ENCODE data around the gene INSR. TPM values are rescaled to one million over a fixed set of nuclear protein-coding genes. Genes with fewer than 3 reads are reported as not detected.
"Not testable (repeated sequence)": the region's sequence is repeated elsewhere in the genome, so short reads cannot be mapped to it uniquely, and the experiment has no call there.

INSR gene
- total RNA-seq, 1 donor from 2014 or later: 73.5 TPM

DNA sequence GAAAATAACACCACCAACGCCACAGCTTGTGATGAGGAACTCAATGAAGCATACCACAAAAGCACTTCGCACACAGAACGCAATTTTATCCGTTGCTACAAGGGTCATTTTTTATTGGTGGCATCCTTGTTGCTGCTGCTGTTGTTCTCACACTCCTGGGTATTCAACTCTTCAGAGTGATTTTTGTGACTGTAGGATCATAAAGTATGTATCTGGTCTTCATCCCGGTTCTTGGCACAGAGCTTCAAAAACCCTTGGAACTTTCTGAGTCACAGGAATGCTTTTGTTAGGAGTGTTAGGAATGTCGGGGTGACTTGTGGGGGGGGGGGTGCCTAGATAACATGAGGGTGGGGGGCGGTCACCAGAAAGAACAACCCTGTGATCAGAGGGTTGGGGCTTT, 116.3 kb downstream of the INSR start:
- ATAC-seq (no peak), DNase-seq (ENCODE audit: missing footprints) (no peak)
- intact Hi-C loops (cut with DNase I): no loop called here

DNA sequence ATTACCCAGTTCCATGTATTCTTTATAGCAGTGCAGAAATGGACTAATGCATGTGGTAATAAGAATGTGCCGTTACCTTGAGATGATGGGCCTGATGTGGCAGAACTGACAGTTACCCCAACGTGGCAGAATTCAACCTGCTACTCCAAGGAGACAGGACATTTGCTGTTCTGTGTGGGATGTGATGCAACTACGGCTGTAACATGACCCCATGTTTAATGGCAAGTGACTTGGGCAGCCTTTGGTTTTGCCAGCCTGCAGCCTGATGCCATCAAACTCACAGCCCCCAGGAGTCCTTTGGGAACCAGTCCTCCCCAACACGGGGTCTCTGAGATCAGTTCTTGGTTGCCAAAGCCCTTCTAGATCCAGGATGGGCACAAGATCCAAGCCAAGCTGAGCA, 117.4 kb downstream of the INSR start:
- no peak for ATAC-seq
- intact Hi-C loops (cut with DNase I): no loop called here
- DNase-seq (ENCODE audit: missing footprints): no peak

DNA sequence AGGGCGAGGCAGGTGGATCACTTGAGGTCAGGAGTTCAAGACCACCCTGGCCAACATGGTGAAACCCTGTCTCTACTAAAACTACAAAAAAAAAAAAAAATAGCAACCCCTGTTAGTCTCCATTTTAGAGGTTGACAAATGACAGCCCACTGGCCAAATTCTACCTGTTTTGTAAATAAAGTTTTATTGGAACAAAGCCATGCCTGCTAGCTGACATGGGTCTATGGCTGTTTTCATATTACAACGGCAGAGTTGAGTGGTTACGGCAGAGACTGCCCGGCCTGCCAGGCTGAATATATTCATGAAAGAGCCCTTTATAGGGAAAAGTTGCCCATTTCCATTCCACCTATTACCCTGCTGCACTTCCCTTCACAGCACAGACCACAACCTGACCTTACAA, 121.4 kb downstream of the INSR start:
- intact Hi-C loops (cut with DNase I): no loop called here
- no peak for ATAC-seq

DNA sequence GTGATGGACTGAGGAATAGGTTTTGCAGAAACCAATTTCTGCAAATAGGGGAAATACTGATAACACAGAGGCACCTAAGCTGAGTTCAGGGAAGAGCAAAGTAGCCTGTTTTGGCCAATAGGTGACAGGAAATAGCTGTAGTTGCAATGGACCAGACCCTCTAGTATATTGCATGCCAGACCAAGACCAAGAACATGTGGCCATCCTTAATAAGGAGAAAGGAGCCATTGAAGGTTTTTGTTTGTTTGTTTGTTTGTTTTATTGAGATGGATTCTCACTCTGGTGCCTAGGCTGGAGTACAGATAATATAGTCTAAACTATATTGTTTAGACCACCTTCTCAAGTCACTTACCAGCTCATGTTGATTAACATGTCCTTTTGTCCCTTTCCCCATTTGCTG, 123.2 kb downstream of the INSR start:
- DNase-seq (ENCODE audit: missing footprints): no peak
- ATAC-seq: no peak
- intact Hi-C loops (cut with DNase I): no loop called here

More for the DNA sequence above, 121.4 kb downstream of the INSR start:
- no peak for DNase-seq (ENCODE audit: missing footprints)

DNA sequence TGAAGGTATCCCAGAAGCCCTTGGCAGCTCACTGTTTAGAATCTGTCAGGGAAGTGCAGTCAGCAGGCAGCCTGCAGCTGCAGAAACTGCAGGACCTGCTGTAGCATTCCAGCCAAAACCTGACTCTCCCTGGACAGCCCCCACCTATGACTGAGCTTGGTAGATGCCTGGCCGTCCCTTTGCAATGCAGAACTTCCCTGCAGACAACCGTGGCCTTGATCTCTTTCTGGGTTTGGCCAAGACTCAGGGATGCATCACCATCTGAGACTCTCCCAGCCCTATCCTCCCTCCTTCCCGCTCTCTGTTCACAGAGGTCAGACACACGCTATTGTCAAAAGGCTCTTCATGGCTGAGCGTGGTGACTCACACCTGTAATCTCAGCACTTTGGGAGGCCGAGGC, 125.3 kb downstream of the INSR start:
- intact Hi-C loops (cut with DNase I): no loop called here

DNA sequence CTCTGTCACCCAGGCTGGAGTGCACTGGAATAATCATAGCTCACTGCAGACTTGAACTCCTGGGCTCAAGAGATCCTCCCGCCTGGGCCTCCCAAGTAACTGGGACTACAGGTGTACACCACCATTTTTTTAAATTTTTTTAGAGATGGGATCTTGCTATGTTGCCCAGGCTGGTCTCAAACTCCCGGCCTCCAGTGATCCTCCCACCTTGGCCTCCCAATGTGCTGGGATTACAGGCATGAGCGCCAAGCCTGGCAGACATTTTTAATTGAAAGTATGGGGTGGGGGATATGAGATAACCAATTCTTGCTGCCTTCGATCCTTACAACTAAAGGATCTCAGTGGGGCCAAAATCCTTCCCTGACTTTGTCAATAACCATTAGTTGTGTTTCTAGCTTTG, 132.9 kb downstream of the INSR start:
- intact Hi-C loops (cut with DNase I): no loop called here
- DNase-seq (ENCODE audit: missing footprints): no peak
- ATAC-seq: no peak

More for the DNA sequence above, 125.3 kb downstream of the INSR start:
- ATAC-seq (no peak), DNase-seq (ENCODE audit: missing footprints) (no peak)

DNA sequence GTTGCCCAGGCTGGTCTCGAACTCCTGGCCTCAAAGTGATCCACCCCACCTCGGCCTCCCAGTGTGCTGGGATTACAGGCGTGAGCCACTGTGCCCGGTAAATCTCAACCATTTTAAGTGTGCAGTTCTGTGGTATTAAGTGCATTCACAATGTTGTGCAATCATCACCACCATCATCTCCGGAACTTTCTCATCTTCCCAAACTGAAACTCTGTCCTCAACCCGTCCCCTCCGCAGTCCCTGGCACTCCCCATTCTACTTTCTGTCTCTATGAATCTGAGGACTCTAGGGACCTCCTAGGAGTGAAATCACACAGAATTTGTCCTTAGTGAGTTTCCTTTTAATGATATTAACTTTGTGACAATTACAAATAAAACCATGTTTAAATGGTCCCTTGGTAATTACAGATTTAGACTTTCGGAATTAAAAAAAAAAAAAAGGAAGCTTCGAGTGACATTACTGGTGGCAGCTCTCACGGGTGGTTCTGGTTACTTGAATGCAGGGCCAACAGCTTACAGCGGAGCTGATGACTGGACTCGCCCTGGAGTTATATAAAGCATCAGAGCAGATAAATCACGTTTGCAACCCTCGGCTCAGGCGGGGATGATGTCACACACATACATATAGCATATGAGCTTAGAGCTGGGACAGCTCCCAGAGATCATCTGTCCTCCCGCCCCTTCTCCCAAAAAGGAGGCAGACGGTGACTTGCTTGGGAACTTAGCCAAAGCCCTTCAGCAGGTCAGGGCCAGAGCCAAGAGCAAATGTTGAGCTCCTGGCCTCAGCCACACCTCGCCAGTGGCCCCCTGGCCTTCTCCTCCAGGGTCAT, 134.9 kb downstream of the INSR start:
- intact Hi-C loops (cut with DNase I): loop anchor here (5.0 kb wide), 1 partner anchor 38 kb away; no protein-coding TSS in a partner anchor
- DNase-seq (ENCODE audit: missing footprints) (peak; percentile 82), ATAC-seq (peak; percentile 96)

DNA sequence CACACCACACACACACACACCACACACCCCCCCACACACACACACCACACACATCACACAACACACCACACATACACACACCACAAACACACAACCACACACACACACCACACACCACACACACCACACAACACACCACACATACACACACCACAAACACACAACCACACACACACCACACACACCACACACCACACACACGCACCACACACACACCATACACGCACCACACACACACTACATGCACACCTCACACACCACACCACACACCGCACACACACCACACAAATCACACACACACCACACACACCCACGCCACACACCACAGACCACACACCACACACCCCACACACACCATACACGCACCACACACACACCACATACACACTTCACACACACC, 141.2 kb downstream of the INSR start:
- DNase-seq (ENCODE audit: missing footprints): no peak
- no peak for ATAC-seq
- intact Hi-C loops (cut with DNase I): no loop called here

DNA sequence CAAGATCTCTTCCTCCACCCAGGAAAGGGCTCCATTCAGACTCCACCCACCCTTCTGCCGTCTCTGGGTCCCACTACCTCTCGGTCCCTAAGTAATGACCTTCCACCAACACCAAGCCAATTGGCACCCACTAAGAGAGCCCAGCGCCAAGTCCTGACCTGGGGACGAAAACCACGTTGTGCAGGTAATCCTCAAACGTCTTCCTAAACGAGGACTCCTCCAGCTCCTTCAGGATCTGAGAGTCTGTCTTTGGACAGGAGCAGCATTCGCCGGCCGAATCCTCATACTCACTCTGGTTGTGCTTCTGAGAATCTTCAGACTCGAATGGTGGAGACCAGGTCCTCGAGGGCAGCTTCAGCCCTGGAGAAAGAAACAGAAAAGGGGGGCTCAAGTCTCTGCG, 141.6 kb downstream of the INSR start:
- ATAC-seq (no peak), DNase-seq (ENCODE audit: missing footprints) (no peak)
- intact Hi-C loops (cut with DNase I): no loop called here

DNA sequence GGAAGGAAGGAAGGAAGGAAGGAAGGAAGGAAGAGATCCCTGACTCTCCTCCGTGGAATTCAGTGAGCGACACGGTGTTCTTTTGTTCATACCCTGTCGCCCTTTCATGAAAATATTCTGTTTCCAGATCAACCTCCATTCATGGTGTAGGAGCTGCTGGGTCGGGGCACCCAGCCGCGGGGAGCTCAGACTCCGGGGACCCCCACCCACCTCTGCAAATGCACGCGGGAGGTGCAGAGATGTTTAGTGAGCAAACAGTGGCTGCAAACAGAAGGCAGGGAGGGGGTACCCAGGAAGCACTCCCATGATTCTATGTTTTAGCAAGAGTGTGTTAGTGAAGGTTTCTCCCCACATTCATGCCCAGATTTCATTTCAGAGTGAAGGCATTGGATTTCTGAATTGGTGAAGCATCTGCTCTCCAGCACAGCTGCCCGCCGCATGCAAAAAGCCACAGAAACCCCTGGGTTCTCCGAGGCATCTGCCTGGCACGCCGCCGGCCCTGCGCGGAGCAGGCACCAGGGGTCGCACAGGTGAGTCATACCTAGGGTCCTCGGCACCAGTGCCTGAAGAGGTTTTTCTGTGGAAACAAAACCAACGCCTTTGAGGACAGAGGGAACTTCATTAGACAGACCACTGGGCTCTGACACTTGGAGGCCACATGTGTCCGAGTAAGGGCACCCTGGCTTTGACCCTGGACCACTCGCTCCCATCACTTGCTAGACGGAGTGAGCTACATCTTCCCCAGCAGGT, 144.1 kb downstream of the INSR start:
- intact Hi-C loops (cut with DNase I): loop anchor here (2.0 kb wide), 2 partner anchors 145 to 191 kb away; partner anchors contain the start of gene INSR
- DNase-seq (ENCODE audit: missing footprints): no peak
- no peak for ATAC-seq

DNA sequence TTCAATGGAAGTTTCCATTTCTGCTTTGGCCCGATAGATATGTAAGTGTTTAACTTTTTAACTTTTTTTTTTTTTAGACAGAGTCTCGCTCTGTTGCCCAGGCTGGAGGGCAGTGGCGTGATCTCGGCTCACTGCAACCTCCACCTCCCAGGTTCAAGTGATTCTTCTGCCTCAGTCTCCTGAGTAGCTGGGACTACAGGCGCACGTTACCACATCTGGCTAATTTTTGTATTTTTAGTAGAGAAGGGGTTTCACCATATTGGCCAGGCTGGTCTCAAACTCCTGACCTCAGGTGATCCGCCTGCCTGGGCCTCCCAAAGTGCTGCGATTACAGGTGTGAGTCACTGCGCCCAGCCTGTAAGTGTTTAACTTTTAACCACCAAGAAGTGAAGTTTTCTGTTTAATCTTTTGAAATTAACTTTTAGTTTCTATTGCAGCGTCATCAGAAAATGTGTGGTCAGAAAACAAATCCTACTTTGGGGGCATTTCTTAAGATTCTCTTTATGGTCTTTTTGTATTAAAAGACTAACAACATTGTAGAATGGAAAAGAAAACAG, 147.0 kb downstream of the INSR start:
- ATAC-seq; intact Hi-C loops (cut with DNase I); DNase-seq (ENCODE audit: missing footprints): not testable (repeated sequence)

DNA sequence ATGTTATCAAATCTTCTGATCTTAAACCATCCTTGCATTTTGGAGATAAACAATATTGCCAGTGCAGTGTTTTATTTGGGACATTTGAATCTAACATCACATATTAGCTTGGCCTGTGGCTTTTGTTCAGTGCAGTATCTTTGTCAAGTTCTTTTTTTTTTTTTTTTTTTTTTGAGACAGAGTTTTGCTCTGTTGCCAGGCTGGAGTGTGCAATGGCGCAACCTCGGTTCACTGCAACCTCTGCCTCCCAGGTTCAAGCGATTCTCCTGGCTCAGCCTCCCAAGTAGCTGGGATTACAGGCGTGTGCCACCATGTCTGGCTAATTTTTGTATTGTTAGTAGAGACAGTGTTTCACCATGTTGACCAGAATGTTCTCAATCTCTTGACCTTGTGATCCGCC, 148.1 kb downstream of the INSR start:
- intact Hi-C loops (cut with DNase I); DNase-seq (ENCODE audit: missing footprints); ATAC-seq: not testable (repeated sequence)

DNA sequence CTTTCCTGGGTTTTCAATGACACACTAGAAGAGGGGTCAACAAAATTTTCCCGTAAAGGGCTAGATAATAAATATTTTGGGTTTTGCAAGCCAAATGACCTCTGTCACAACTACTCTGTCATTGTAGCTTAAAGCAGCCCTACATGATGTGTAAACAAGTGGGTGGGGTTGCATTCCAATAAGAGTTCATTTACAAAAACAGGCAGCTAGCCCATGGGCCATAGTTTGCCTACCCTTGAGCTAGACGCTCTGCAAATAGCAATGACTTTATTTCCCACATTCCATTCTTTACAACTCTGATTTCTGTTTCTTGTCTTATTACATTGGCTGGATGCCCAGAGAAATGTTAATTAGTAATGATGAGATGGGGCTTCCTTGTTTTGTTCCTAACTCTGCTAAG, 148.7 kb downstream of the INSR start:
- intact Hi-C loops (cut with DNase I): no loop called here
- ATAC-seq (no peak), DNase-seq (ENCODE audit: missing footprints) (no peak)

DNA sequence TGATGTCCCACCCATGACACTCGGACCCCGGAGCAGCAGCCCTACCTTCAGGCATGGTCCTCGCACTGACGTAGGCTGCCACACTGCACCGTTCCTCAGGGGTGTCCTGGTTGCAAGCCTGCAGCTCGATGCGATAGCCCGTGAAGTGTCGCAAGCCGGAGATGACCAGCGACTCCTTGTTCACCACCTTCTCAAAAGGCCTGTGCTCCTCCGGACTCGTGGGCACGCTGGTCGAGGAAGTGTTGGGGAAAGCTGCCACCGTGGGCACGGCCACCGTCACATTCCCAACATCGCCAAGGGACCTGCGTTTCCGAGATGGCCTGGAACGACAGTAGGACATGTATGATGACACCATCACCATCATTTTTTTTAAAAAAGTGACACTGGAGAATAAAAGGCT, 151.4 kb downstream of the INSR start:
- ATAC-seq: no peak
- intact Hi-C loops (cut with DNase I): no loop called here

DNA sequence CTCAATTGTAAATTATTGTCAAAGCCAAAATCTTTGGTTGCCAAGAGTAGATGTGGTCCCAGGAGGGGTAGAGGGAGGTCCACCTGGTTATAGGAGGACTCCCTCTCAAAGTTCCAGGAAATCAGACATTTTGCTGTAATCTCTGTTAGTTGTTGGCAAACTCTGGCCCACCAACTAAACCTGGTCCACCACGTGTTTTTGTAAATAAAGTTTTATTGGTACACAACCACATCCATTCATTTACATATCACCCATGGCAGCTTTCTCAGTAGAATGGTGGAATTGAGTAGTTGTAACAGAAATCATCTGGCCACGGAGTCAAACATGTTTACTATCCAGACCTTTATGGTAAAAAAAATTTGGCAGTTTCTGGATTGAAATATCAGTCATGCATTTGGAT, 154.1 kb downstream of the INSR start:
- DNase-seq (ENCODE audit: missing footprints): no peak
- intact Hi-C loops (cut with DNase I): no loop called here
- no peak for ATAC-seq

More for the DNA sequence above, 151.4 kb downstream of the INSR start:
- no peak for DNase-seq (ENCODE audit: missing footprints)

DNA sequence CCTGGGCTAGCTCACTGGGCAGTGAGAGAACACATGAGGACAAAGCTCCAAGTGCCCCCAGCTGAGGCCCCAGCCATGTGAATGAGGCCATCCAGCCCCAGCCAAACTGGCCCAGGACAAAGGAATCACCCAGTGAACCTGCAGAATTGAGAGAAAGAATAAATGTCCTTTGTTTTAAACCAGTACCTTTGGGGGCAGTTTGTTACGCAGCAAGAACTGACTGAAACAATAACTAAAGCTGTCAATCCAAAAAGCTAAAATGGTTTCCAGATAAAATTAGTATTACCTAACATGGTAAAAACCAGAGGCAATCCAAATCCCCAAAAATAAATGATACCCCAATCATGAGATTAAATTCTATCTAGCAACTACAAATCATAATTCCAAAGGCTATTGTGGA, 155.1 kb downstream of the INSR start:
- no peak for ATAC-seq
- no peak for DNase-seq (ENCODE audit: missing footprints)
- intact Hi-C loops (cut with DNase I): no loop called here

DNA sequence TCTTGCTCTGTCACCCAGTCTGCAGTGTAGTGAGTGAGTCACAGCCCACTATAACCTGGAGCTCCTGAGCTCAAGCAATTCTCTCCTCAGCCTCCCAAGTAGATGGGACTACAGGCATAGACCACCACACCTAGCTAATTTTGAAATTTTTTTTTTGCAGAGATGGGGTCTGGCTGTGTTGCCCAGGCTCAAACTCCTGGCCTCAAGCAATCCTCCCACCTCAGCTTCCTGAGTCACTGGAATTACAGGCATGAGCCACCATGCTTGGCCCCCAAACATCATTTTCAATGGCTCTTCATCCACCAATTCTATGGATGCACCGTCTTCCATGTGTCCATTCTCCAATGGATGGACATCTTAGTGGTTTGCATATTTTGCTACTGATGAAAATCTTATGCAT, 155.8 kb downstream of the INSR start:
- ATAC-seq: no peak
- DNase-seq (ENCODE audit: missing footprints): no peak
- intact Hi-C loops (cut with DNase I): no loop called here

DNA sequence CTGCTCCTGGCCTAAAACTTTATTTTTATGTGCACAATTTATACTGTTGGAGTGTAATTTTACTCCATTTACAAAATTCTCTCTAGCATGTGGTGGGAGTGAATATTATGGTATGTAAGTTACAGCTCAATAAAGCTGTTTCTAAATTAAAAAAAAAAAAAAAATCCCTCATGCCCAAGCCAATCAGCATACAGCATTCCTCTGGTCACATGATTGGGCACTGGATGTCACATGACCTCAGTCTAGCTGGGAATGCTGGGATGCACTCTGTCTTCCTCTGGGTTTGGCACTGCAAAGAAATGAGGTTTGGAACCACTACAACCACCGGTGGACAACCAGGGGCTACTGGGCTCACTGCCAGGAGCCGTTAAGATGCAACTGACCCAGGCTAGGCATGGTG, 157.1 kb downstream of the INSR start:
- ATAC-seq (no peak), DNase-seq (ENCODE audit: missing footprints) (no peak)
- intact Hi-C loops (cut with DNase I): no loop called here

DNA sequence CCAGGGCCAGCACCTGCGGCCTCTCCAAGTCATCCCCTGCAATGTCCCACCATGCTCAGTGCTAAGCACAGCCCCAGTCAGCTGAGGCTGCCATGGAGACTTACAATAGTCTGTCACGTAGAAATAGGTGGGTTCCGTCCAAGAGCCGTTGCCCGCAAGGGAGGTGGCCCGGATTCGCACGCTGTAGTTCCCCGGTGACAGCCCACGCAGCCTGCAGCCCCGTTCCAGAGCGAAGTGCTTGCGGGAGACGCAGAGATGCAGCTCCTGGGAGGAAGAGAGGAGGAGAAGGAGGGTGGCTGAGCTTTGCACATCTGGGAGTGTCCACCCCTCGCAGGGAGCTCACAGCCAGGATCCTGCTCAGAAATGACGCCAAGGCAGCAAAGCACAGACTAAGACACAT, 162.2 kb downstream of the INSR start:
- intact Hi-C loops (cut with DNase I): no loop called here
- no peak for ATAC-seq

DNA sequence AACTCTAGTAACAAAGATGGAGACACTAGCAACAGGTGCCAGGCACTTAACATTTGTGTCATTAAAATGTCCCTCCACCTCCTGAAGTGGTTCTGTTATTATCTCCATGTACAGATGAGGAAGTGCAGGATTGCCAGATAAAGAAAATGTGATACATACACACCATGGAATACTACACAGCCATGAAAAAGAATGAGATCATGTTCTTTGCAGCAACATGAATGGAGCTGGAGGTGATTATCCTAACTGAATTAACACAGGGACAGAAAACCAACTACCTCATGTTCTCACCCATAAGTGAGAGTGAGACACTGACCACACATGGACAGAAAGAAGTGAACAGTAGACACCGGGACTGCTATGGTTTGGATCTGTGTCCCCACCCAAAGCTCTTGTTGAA, 164.2 kb downstream of the INSR start:
- ATAC-seq: no peak
- no peak for DNase-seq (ENCODE audit: missing footprints)
- intact Hi-C loops (cut with DNase I): no loop called here

More for the DNA sequence above, 162.2 kb downstream of the INSR start:
- no peak for DNase-seq (ENCODE audit: missing footprints)
